ENCODE data around the gene SQSTM1.

DNA sequence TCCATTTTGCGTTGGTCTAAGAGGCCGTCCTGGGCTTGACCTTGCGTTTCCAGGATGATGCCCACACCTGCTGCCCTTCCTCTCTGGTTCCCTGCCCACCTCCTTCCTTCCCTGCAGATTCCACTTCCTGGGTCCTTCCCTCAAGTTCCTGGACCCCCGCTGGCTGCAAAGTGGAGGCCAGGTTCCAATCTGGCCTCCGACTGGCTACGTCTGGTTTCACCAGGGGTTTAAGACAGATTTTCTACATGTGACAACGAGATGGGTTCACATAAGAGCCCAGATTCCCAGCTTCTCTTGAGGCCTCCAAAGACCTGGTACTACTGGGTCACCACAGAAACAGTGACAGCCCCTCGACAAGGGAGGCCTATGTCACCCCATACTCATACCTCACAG is 16.2 kb upstream of the SQSTM1 start:
- no peak for TF ChIP-seq CTCF (conservative IDR thresholded peaks at IDR 0.05; ENCODE audit: low read length)
- no peak for TF ChIP-seq EZH2phosphoT487 (IDR thresholded peaks at IDR 0.05; ENCODE audit: borderline replicate concordance, low read depth, low read length)

Data from OCI-LY7 (cell line).